ENCODE data around the gene TTC24. TPM values are rescaled to one million over a fixed set of nuclear protein-coding genes. Genes with fewer than 3 reads are reported as not detected.
"Not testable (repeated sequence)": the region's sequence is repeated elsewhere in the genome, so short reads cannot be mapped to it uniquely, and the experiment has no call there.

The TTC24 gene
- polyA plus RNA-seq, 3 donors: 0.14 to 0.31 TPM; not detected in 1

DNA sequence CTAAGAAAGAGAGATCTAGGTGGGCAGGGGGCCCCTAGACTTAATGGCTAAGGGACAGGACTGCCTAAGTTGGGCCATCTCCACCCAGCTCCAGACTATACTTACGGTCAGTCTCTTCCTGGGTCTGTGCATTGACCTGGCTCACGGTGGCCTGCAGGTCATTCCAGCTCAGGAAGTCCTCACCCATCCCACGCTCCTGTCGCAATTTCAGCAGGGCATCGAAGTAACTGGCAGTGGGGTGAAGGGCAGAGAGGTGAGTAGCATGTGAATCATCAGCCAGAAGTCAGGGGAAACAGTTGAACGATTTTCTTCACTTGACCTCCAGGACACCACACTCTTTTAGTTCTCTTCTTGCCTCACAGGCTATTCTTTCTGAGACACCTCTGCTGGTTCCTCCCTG lies 27.7 kb upstream of the TTC24 start:
- H3K27ac Mint-ChIP-seq: peak overlapping the region; percentile 90 to 97 (median 96)
- WGBS (ENCODE audit: insufficient coverage): 6% methylated on average over 3 of the region's 6 CpGs
- H3K4me2 ChIP-seq (replicated peaks; ENCODE audit: extremely low read depth, low read length, poor library complexity, severe bottlenecking): peak overlapping the region; percentile 17

GRCh38 chr1:156552518-156552917 lies 27.0 kb upstream of the TTC24 start:
- intact Hi-C loops (cut with micrococcal nuclease): loop anchor here (5.0 to 10.0 kb wide), 2 partner anchors 50 to 58 kb away; partner anchors contain the start of gene MEF2D (in 1 of the 2)
- TF ChIP-seq CTCF (IDR thresholded peaks at IDR 0.05): no peak
- Histone ChIP-seq H3K36me3 (replicated peaks in 1 of 2; ENCODE audit: control insufficient read depth in 1 of 2, insufficient read depth in 2 of 2, low read length in 2 of 2) (peaks cover 13 to 34% of the 10 kb centered on the region in 2 donors), H3K4me3 (replicated peaks in 1 of 3; ENCODE audit: low read depth in 2 of 3, low read length in 3 of 3) (no peak overlapping the region), H3K9me3 (replicated peaks in 1 of 2; ENCODE audit: control insufficient read depth in 1 of 2, insufficient read depth in 1 of 2, low read length in 2 of 2) (no peaks in the 10 kb centered on the region), H2AFZ (ENCODE audit: insufficient read depth, low read depth, low read length, poor library complexity, severe bottlenecking) (no peak overlapping the region), H3K4me2 (replicated peaks; ENCODE audit: extremely low read depth, low read length, poor library complexity, severe bottlenecking) (peak overlapping the region; percentile 17), H3K4me1 (ENCODE audit: control insufficient read depth in 1 of 2, insufficient read depth in 2 of 2, low read length in 2 of 2) (peaks cover 41 to 45% of the 10 kb centered on the region in 2 donors), H3K27me3 (ENCODE audit: control insufficient read depth in 2 of 2, insufficient read depth in 2 of 2, low read length in 2 of 2) (no peaks in the 10 kb centered on the region), H3K79me2 (ENCODE audit: insufficient read depth, low read length) (no peaks in the 10 kb centered on the region), H3K9ac (ENCODE audit: insufficient read depth, low read length, poor library complexity, severe bottlenecking) (no peak overlapping the region), H3K27ac (ENCODE audit: low read depth in 1 of 2, low read length in 2 of 2) (peak overlapping the region; percentile 51 to 93), H4K20me1 (ENCODE audit: insufficient read depth, low read length) (no peaks in the 10 kb centered on the region)
- DNase-seq: no peak
- peaks cover 18 to 40% of the 10 kb centered on the region in 2 donors for H3K36me3 Mint-ChIP-seq
- H3K4me3 Mint-ChIP-seq: peak overlapping the region in 1 of 2 donors; percentile 32
- peak overlapping the region; percentile 90 to 97 (median 96) for H3K27ac Mint-ChIP-seq
- H3K27me3 Mint-ChIP-seq (ENCODE audit: low read depth in 3 of 3): peaks cover 0 to 2% (median 1%) of the 10 kb centered on the region in 3 donors
- WGBS (ENCODE audit: insufficient coverage): 50% methylated on average over 2 of the region's 5 CpGs
- H3K9me3 Mint-ChIP-seq: peaks cover 0 to 1% (median 0%) of the 10 kb centered on the region in 7 donors
- peaks cover 55% of the 10 kb centered on the region for H3K4me1 Mint-ChIP-seq

More for the DNA sequence above, 27.7 kb upstream of the TTC24 start:
- Histone ChIP-seq H3K27ac (ENCODE audit: low read depth in 1 of 2, low read length in 2 of 2) (peak overlapping the region; percentile 3 to 93), H3K9ac (ENCODE audit: insufficient read depth, low read length, poor library complexity, severe bottlenecking) (no peak overlapping the region), H3K79me2 (ENCODE audit: insufficient read depth, low read length) (no peaks in the 10 kb centered on the region), H3K4me3 (replicated peaks in 1 of 3; ENCODE audit: low read depth in 2 of 3, low read length in 3 of 3) (no peak overlapping the region), H4K20me1 (ENCODE audit: insufficient read depth, low read length) (no peaks in the 10 kb centered on the region), H3K27me3 (ENCODE audit: control insufficient read depth in 2 of 2, insufficient read depth in 2 of 2, low read length in 2 of 2) (no peaks in the 10 kb centered on the region), H3K9me3 (replicated peaks in 1 of 2; ENCODE audit: control insufficient read depth in 1 of 2, insufficient read depth in 1 of 2, low read length in 2 of 2) (no peaks in the 10 kb centered on the region), H3K36me3 (replicated peaks in 1 of 2; ENCODE audit: control insufficient read depth in 1 of 2, insufficient read depth in 2 of 2, low read length in 2 of 2) (peaks cover 14 to 40% of the 10 kb centered on the region in 2 donors), H2AFZ (ENCODE audit: insufficient read depth, low read depth, low read length, poor library complexity, severe bottlenecking) (no peak overlapping the region), H3K4me1 (ENCODE audit: control insufficient read depth in 1 of 2, insufficient read depth in 2 of 2, low read length in 2 of 2) (peaks cover 41 to 45% of the 10 kb centered on the region in 2 donors)
- TF ChIP-seq CTCF (IDR thresholded peaks at IDR 0.05): no peak
- Mint-ChIP-seq H3K4me1 (peaks cover 55% of the 10 kb centered on the region), H3K4me3 (no peak overlapping the region), H3K36me3 (peaks cover 25 to 47% of the 10 kb centered on the region in 2 donors), H3K27me3 (ENCODE audit: low read depth in 3 of 3) (peaks cover 0 to 2% (median 1%) of the 10 kb centered on the region in 3 donors), H3K9me3 (peaks cover 0 to 1% (median 0%) of the 10 kb centered on the region in 7 donors)
- intact Hi-C loops (cut with micrococcal nuclease): loop anchor here (5.0 to 10.0 kb wide), 2 partner anchors 50 to 57 kb away; partner anchors contain the start of gene MEF2D (in 1 of the 2)
- DNase-seq: peak; percentile 74 to 89 (median 83)

DNA sequence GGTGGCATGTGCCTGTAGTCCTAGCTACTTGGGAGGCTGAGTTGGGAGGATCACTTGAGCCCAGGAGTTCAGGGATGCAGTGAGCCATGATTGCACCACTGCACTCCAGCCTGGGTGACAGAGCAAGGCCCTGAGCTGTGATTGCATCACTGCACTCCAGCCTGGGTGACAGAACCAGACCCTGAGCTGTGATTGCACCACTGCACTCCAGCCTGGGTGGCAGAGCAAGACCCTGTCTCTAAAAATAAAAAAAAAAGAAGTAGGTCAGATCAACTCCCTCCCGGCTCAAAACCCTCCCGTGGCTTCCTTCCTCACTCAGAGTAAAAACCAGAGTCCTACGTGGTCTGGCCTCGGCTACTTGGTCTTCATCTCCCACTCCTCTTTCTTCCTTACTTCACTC lies 26.6 kb upstream of the TTC24 start:
- Histone ChIP-seq H2AFZ (ENCODE audit: insufficient read depth, low read depth, low read length, poor library complexity, severe bottlenecking) (peak overlapping the region; percentile 73), H3K4me1 (ENCODE audit: control insufficient read depth in 1 of 2, insufficient read depth in 2 of 2, low read length in 2 of 2) (peaks cover 41 to 45% of the 10 kb centered on the region in 2 donors), H3K4me2 (replicated peaks; ENCODE audit: extremely low read depth, low read length, poor library complexity, severe bottlenecking) (peak overlapping the region; percentile 69), H3K36me3 (replicated peaks in 1 of 2; ENCODE audit: control insufficient read depth in 1 of 2, insufficient read depth in 2 of 2, low read length in 2 of 2) (peaks cover 9 to 29% of the 10 kb centered on the region in 2 donors), H3K9ac (ENCODE audit: insufficient read depth, low read length, poor library complexity, severe bottlenecking) (peak overlapping the region; percentile 40), H3K4me3 (replicated peaks in 1 of 3; ENCODE audit: low read depth in 2 of 3, low read length in 3 of 3) (peak overlapping the region in 1 of 3 experiments; percentile 52), H3K27ac (ENCODE audit: low read depth in 1 of 2, low read length in 2 of 2) (peak overlapping the region; percentile 63 to 93)
- Mint-ChIP-seq H3K36me3 (peaks cover 15 to 36% of the 10 kb centered on the region in 2 donors), H3K4me3 (peak overlapping the region; percentile 17 to 90), H3K27ac (peak overlapping the region; percentile 90 to 97 (median 96)), H3K4me1 (peaks cover 55% of the 10 kb centered on the region)
- intact Hi-C loops (cut with micrococcal nuclease): loop anchor here (5.0 to 10.0 kb wide), 2 partner anchors 51 to 58 kb away; partner anchors contain the start of gene MEF2D (in 1 of the 2)
- H3K79me2 ChIP-seq (ENCODE audit: insufficient read depth, low read length); H3K9me3 ChIP-seq (replicated peaks in 1 of 2; ENCODE audit: control insufficient read depth in 1 of 2, insufficient read depth in 1 of 2, low read length in 2 of 2); H3K27me3 Mint-ChIP-seq (ENCODE audit: low read depth in 3 of 3); H4K20me1 ChIP-seq (ENCODE audit: insufficient read depth, low read length); H3K27me3 ChIP-seq (ENCODE audit: control insufficient read depth in 2 of 2, insufficient read depth in 2 of 2, low read length in 2 of 2); H3K9me3 Mint-ChIP-seq: not testable (repeated sequence)
- peak; percentile 89 to 94 (median 93) for DNase-seq
- 2% methylated on average over 4 of the region's 4 CpGs for WGBS (ENCODE audit: insufficient coverage)
